ENCODE results near the gene C1orf185. TPM values are rescaled to one million over a fixed set of nuclear protein-coding genes. Genes with fewer than 3 reads are reported as not detected.
A peak's percentile ranks its signal among the peaks of the same experiment; 100 is the strongest.

The C1orf185 gene
- polyA plus RNA-seq, 1 donor (not counting 4 experiments of a cell fraction or from before 2014, with no cell fraction given), result not detected

- DNase-seq (ENCODE audit: low read depth, low spot score) (peak; percentile 52), FAIRE-seq (no peak)
- TF ChIP-seq CTCF (optimal IDR thresholded peaks at IDR 0.05 in 1 of 3, IDR thresholded peaks at IDR 0.05 in 1 of 3, conservative IDR thresholded peaks at IDR 0.05 in 1 of 3; ENCODE audit: extremely low read depth in 1 of 3, insufficient read depth in 2 of 3, low read length in 3 of 3) (peak; percentile 58 to 83 (median 67)), EZH2 (IDR thresholded peaks at IDR 0.05; ENCODE audit: low read length) (no peak)
- H3K9me1 ChIP-seq (ENCODE audit: control insufficient read depth, extremely low read depth, insufficient read depth, low read length), result no peaks in the 10 kb centered on the region
- no peaks in the 10 kb centered on the region for H3K36me3 ChIP-seq (ENCODE audit: control insufficient read depth in 2 of 2, extremely low read depth in 1 of 2, insufficient read depth in 2 of 2, low read length in 2 of 2)
- no peaks in the 10 kb centered on the region for H3K79me2 ChIP-seq (ENCODE audit: control insufficient read depth, insufficient read depth, low read length)
- no peak overlapping the region for H3K27ac ChIP-seq (ENCODE audit: control insufficient read depth, insufficient read depth, low read length)
- H3K4me2 ChIP-seq (ENCODE audit: control insufficient read depth, extremely low read depth, insufficient read depth, low read depth, low read length), result no peak overlapping the region
- H3K9ac ChIP-seq (ENCODE audit: control insufficient read depth, extremely low read depth, insufficient read depth, low read length), result no peak overlapping the region
- H3K4me1 ChIP-seq (ENCODE audit: control insufficient read depth, extremely low read depth, insufficient read depth, low read length), result no peaks in the 10 kb centered on the region
- dilution Hi-C loops (cut with MboI; ENCODE audit: extremely low pct_ligation_motif_present, low sequenced_read_pairs), result no loop called here
- H3K27me3 ChIP-seq (ENCODE audit: control insufficient read depth, extremely low read depth, insufficient read depth, low read length), result no peaks in the 10 kb centered on the region
- no peak overlapping the region for H3K4me3 ChIP-seq (ENCODE audit: control insufficient read depth in 2 of 3, extremely low read depth in 1 of 3, insufficient read depth in 2 of 3, low read depth in 1 of 3, low read length in 3 of 3)
- no peak overlapping the region for H2AFZ ChIP-seq (ENCODE audit: control insufficient read depth, low read length)
- no peaks in the 10 kb centered on the region for H3K9me3 ChIP-seq (ENCODE audit: control insufficient read depth, low read depth, low read length)
- H4K20me1 ChIP-seq (ENCODE audit: control insufficient read depth, extremely low read depth, insufficient read depth, low read length), result no peaks in the 10 kb centered on the region
These were observed 90.3 kb downstream of the C1orf185 start for GRCh38 chr1:51192213-51192843.

GRCh38 chr1:51193564-51193963, 91.5 kb downstream of the C1orf185 start:
- Histone ChIP-seq H3K27me3 (ENCODE audit: control insufficient read depth, extremely low read depth, insufficient read depth, low read length) (no peaks in the 10 kb centered on the region), H3K4me3 (ENCODE audit: control insufficient read depth in 2 of 3, extremely low read depth in 1 of 3, insufficient read depth in 2 of 3, low read depth in 1 of 3, low read length in 3 of 3) (no peak overlapping the region), H3K27ac (ENCODE audit: control insufficient read depth, insufficient read depth, low read length) (no peak overlapping the region), H3K9ac (ENCODE audit: control insufficient read depth, extremely low read depth, insufficient read depth, low read length) (no peak overlapping the region), H3K36me3 (ENCODE audit: control insufficient read depth in 2 of 2, extremely low read depth in 1 of 2, insufficient read depth in 2 of 2, low read length in 2 of 2) (no peaks in the 10 kb centered on the region), H3K9me1 (ENCODE audit: control insufficient read depth, extremely low read depth, insufficient read depth, low read length) (no peaks in the 10 kb centered on the region), H3K4me1 (ENCODE audit: control insufficient read depth, extremely low read depth, insufficient read depth, low read length) (no peaks in the 10 kb centered on the region), H3K79me2 (ENCODE audit: control insufficient read depth, insufficient read depth, low read length) (no peaks in the 10 kb centered on the region), H3K4me2 (ENCODE audit: control insufficient read depth, extremely low read depth, insufficient read depth, low read depth, low read length) (no peak overlapping the region), H4K20me1 (ENCODE audit: control insufficient read depth, extremely low read depth, insufficient read depth, low read length) (no peaks in the 10 kb centered on the region), H3K9me3 (ENCODE audit: control insufficient read depth, low read depth, low read length) (no peaks in the 10 kb centered on the region), H2AFZ (ENCODE audit: control insufficient read depth, low read length) (no peak overlapping the region)
- TF ChIP-seq EZH2 (IDR thresholded peaks at IDR 0.05; ENCODE audit: low read length) (no peak), CTCF (optimal IDR thresholded peaks at IDR 0.05 in 1 of 3, IDR thresholded peaks at IDR 0.05 in 1 of 3, conservative IDR thresholded peaks at IDR 0.05 in 1 of 3; ENCODE audit: extremely low read depth in 1 of 3, insufficient read depth in 2 of 3, low read length in 3 of 3) (no peak)
- dilution Hi-C loops (cut with MboI; ENCODE audit: extremely low pct_ligation_motif_present, low sequenced_read_pairs), result no loop called here
- no peak for FAIRE-seq
- DNase-seq (ENCODE audit: low read depth, low spot score), result no peak

Small RNAs within 50 kb of the gene (small RNA-seq; reads per million reads assigned to genes)
- gene MIR4421 (ENCODE audit: insufficient read length in 3 of 3, low read depth in 3 of 3, low replicate concordance in 1 of 3), result 0 reads per million in 3 experiments
- gene MIR6500 (ENCODE audit: insufficient read length in 3 of 3, low read depth in 3 of 3, low replicate concordance in 1 of 3), result 0 reads per million in 3 experiments
- 0 reads per million in 3 experiments for gene RF00019 (ENCODE audit: insufficient read length in 3 of 3, low read depth in 3 of 3, low replicate concordance in 1 of 3)

Other genes starting within 250 kb of the C1orf185 start
- gene FAF1, start 142.0 kb upstream of the C1orf185 start, polyA plus RNA-seq, result 18.6 to 33.1 TPM (median 21.1 TPM) in 3 replicates
- 0.31 to 1.9 TPM (median 1.3 TPM) in 3 replicates for gene CDKN2C, start 132.0 kb upstream of the C1orf185 start, polyA plus RNA-seq
- gene RNF11, start 134.0 kb downstream of the C1orf185 start, polyA plus RNA-seq, result 104 to 138 TPM (median 113 TPM) in 3 replicates
- 0.58 to 1.4 TPM (median 1.4 TPM) in 3 replicates for gene TTC39A, start 228.3 kb downstream of the C1orf185 start, polyA plus RNA-seq